Measurements from ENCODE around the gene HTRA3.

Gene HTRA3

DNA sequence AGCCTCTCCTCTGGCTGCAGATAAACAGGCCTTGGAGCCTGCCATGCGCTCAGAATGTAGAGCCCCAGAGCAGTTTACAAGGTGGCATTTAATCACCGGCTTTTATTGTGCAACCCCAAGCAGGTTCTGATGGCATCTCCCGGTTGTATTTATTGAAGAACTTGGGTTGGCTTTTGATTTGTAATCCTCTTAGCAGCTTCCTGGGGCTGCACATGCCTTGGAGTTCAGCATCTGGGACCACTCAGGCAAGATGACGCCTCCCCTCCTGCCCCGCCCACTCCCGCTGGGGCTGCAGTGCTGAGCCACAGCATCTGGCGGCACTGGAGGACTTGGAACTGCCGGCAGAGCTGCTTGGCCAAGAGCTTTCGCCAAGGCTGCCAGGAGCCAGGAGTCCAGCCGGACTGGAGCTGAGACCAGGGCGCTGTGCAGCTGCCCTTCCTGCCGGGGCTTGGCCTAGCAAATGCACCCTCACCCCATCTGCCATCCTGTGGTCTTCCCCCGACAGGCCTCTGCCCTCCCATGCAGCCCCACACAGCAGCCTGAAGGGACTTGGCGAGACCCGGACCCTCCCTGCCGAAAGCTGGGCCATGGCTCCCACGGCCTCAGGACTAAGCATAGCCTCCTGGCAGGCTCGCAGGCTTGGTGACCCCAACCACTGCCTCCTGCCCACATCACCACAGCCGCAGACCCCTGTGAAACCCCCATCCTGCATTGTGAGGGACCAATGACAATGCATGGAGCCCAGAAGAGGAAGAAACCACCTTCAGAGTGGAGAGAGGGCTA, 5.4 kb downstream of the HTRA3 start (continued):
- TF ChIP-seq ZFP41 (tag by site-specific recombination; IDR thresholded peaks at IDR 0.05; ENCODE audit: borderline replicate concordance) = no peak
- no peak for TF ChIP-seq ZNF114 (tag by site-specific recombination; IDR thresholded peaks at IDR 0.05)
- TF ChIP-seq ZNF2 (tag by site-specific recombination; IDR thresholded peaks at IDR 0.05) = no peak
- no peak for TF ChIP-seq ZNF501 (tag by site-specific recombination; IDR thresholded peaks at IDR 0.05)

- POLR2A ChIA-PET = no interaction called here
- CTCF ChIA-PET = no interaction called here
- no peaks in the 10 kb centered on the region for H3K4me1 ChIP-seq (ENCODE audit: control insufficient read depth, insufficient read depth, low read length)
Observed at GRCh38 chr4:8275548-8275910, 6.0 kb downstream of the HTRA3 start.

DNA sequence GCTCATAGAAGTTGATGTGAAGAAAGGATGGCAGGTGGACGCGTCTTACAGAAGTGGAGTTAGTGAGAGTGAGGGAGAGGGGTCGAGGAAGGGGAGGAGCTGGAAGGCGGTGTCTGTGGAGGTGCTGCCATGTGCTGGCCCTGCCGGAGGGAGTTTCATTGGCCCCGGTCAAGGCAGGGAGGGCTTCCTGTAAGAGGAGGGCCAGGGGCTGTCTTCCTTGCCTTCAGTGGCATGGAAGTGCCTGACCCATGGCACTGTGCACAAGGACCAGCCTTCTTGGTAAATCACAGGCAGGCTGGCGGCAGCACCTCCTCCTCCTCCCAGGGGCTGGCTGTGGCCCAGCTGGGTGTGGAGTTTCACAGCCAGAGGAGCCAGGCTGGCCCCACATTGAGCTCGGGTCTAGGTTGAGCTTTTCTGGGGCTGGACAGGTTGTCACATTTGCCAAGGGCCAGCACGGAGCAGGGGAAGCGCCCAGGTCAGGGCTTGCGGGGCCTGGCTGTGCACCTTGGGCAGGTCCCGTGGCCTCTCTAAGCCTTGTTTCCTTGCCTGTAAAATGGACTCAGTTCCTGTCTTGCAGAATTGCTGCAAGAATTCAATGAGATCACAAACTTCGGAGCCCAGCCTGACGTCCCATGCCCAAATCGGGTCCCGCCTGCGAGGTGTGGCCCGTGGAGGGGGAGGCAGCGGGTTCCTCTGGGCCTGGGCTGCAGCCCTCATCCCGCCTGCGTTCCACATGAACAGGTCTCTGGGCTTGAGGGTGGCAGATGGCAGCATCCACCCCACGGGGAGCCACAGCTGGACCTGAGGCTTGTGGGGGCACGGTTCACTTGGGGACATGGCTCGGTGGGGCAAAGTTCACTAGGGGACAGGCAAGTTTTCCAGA, 7.0 kb downstream of the HTRA3 start:
- ChIA-PET CTCF (interaction anchor here (1.4 kb wide), 1 partner anchor 100 kb away, joined by 4 read pairs; no protein-coding TSS in a partner anchor), POLR2A (no interaction called here)
- H3K4me3 ChIP-seq (ENCODE audit: low read depth, low read length) = no peak overlapping the region
- no peaks in the 10 kb centered on the region for H3K36me3 ChIP-seq (ENCODE audit: control insufficient read depth in 2 of 2, insufficient read depth in 1 of 2, low read length in 2 of 2)
- H3K9me3 ChIP-seq (ENCODE audit: control insufficient read depth, insufficient read depth, low read depth, low read length) = no peaks in the 10 kb centered on the region
- H3K4me1 ChIP-seq (ENCODE audit: control insufficient read depth, insufficient read depth, low read length) = no peaks in the 10 kb centered on the region
- peak; percentile 40 for TF ChIP-seq SP2 (tag by site-specific recombination; IDR thresholded peaks at IDR 0.05)
- TF ChIP-seq, protein P1, sequence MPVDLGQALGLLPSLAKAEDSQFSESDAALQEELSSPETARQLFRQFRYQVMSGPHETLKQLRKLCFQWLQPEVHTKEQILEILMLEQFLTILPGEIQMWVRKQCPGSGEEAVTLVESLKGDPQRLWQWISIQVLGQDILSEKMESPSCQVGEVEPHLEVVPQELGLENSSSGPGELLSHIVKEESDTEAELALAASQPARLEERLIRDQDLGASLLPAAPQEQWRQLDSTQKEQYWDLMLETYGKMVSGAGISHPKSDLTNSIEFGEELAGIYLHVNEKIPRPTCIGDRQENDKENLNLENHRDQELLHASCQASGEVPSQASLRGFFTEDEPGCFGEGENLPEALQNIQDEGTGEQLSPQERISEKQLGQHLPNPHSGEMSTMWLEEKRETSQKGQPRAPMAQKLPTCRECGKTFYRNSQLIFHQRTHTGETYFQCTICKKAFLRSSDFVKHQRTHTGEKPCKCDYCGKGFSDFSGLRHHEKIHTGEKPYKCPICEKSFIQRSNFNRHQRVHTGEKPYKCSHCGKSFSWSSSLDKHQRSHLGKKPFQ (tag by site-specific recombination; IDR thresholded peaks at IDR 0.05) = no peak
- no peak for TF ChIP-seq ZNF211 (tag by site-specific recombination; IDR thresholded peaks at IDR 0.05; ENCODE audit: low read depth)
- no peak for TF ChIP-seq ZNF555 (tag by site-specific recombination; conservative IDR thresholded peaks at IDR 0.05)
- no peak for TF ChIP-seq ZNF777 (tag by site-specific recombination; IDR thresholded peaks at IDR 0.05; ENCODE audit: borderline replicate concordance)
- TF ChIP-seq, protein P2, sequence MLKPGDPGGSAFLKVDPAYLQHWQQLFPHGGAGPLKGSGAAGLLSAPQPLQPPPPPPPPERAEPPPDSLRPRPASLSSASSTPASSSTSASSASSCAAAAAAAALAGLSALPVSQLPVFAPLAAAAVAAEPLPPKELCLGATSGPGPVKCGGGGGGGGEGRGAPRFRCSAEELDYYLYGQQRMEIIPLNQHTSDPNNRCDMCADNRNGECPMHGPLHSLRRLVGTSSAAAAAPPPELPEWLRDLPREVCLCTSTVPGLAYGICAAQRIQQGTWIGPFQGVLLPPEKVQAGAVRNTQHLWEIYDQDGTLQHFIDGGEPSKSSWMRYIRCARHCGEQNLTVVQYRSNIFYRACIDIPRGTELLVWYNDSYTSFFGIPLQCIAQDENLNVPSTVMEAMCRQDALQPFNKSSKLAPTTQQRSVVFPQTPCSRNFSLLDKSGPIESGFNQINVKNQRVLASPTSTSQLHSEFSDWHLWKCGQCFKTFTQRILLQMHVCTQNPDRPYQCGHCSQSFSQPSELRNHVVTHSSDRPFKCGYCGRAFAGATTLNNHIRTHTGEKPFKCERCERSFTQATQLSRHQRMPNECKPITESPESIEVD (tag by site-specific recombination; IDR thresholded peaks at IDR 0.05) = no peak
- no peak for TF ChIP-seq ZNF629 (tag by site-specific recombination; IDR thresholded peaks at IDR 0.05)
- H3K27ac ChIP-seq (ENCODE audit: extremely low read depth, low read depth, low read length) = no peak overlapping the region

More at GRCh38 chr4:8275548-8275910, 6.0 kb downstream of the HTRA3 start:
- Histone ChIP-seq H3K36me3 (ENCODE audit: control insufficient read depth in 2 of 2, insufficient read depth in 1 of 2, low read length in 2 of 2) (no peaks in the 10 kb centered on the region), H3K27ac (ENCODE audit: extremely low read depth, low read depth, low read length) (no peak overlapping the region), H3K9me3 (ENCODE audit: control insufficient read depth, insufficient read depth, low read depth, low read length) (no peaks in the 10 kb centered on the region), H3K4me3 (ENCODE audit: low read depth, low read length) (no peak overlapping the region)
- no peak for TF ChIP-seq GLIS1 (tag by site-specific recombination; IDR thresholded peaks at IDR 0.05)
- TF ChIP-seq ZNF221 (tag by site-specific recombination; IDR thresholded peaks at IDR 0.05; ENCODE audit: borderline replicate concordance) = no peak
- 0 out of 2 replicates have a peak, but pooled peaks have one; percentile 1 for TF ChIP-seq GLIS2 (tag by site-specific recombination; IDR thresholded peaks at IDR 0.05)
- no peak for TF ChIP-seq ZNF24 (tag by site-specific recombination; IDR thresholded peaks at IDR 0.05)
- no peak for TF ChIP-seq ZNF16 (tag by site-specific recombination; IDR thresholded peaks at IDR 0.05; ENCODE audit: low read depth)

Data from HEK293 (cell line).